Measurements from ENCODE around the gene RPUSD3.

RPUSD3 gene

GRCh38 chr3:9803494-9803893 is 40.3 kb downstream of the RPUSD3 start:
- no peak overlapping the region for H3K9ac ChIP-seq (ENCODE audit: low read length)
- no peak overlapping the region for H3K18ac ChIP-seq (ENCODE audit: low read length)
- no peaks in the 10 kb centered on the region for H3K27me3 ChIP-seq (ENCODE audit: insufficient read depth, low read length)
- no peak for DNase-seq
- no peak overlapping the region for H3K14ac ChIP-seq (ENCODE audit: low read length)
- H2BK5ac ChIP-seq (ENCODE audit: low read depth, low read length, poor library complexity), result no peak overlapping the region
- H2BK12ac ChIP-seq (ENCODE audit: low read length), result no peak overlapping the region
- no peak overlapping the region for H4K12ac ChIP-seq (ENCODE audit: low read depth, low read length)
- H2AFZ ChIP-seq (ENCODE audit: insufficient read depth, low read length, poor library complexity), result no peak overlapping the region
- H3K4me3 ChIP-seq (ENCODE audit: low read depth, low read length), result no peak overlapping the region
- no peak overlapping the region for H4K91ac ChIP-seq (ENCODE audit: low read depth, low read length)
- no peak overlapping the region for H3K27ac ChIP-seq (ENCODE audit: low read depth, low read length)
- no peak overlapping the region for H3K4me2 ChIP-seq (ENCODE audit: low read length)
- H4K8ac ChIP-seq (ENCODE audit: low read depth, low read length), result no peak overlapping the region
- H3K36me3 ChIP-seq (ENCODE audit: control insufficient read depth in 1 of 2, insufficient read depth in 2 of 2, low read length in 2 of 2), result peaks cover 57 to 75% of the 10 kb centered on the region in 2 experiments
- no peak overlapping the region for H3K23ac ChIP-seq (ENCODE audit: low read length)
- no peaks in the 10 kb centered on the region for H3K9me3 ChIP-seq (ENCODE audit: insufficient read depth, low read depth, low read length)
- WGBS (ENCODE audit: extremely low coverage, insufficient coverage, insufficient read length), result no CpG with 5 or more reads among the region's 1 CpG
- H3K79me2 ChIP-seq (ENCODE audit: control insufficient read depth, insufficient read depth, low read length, poor library complexity), result no peaks in the 10 kb centered on the region
- H2BK120ac ChIP-seq (ENCODE audit: insufficient read depth, low read length, poor library complexity), result no peak overlapping the region
- no peak overlapping the region for H2AK5ac ChIP-seq (ENCODE audit: low read length)
- H3K4me1 ChIP-seq (ENCODE audit: control insufficient read depth in 1 of 2, insufficient read depth in 2 of 2, low read length in 2 of 2), result no peaks in the 10 kb centered on the region
- H3K4ac ChIP-seq (ENCODE audit: low read depth, low read length), result no peak overlapping the region
- no peaks in the 10 kb centered on the region for H3K79me1 ChIP-seq (ENCODE audit: low read length)

GRCh38 chr3:9800529-9800928 is 43.3 kb downstream of the RPUSD3 start:
- no peak overlapping the region for H2AK5ac ChIP-seq (ENCODE audit: low read length)
- no peak overlapping the region for H3K14ac ChIP-seq (ENCODE audit: low read length)
- H2BK12ac ChIP-seq (ENCODE audit: low read length), result no peak overlapping the region
- H3K18ac ChIP-seq (ENCODE audit: low read length), result no peak overlapping the region
- no peaks in the 10 kb centered on the region for H3K9me3 ChIP-seq (ENCODE audit: insufficient read depth, low read depth, low read length)
- no CpG with 5 or more reads among the region's 5 CpGs for WGBS (ENCODE audit: extremely low coverage, insufficient coverage, insufficient read length)
- no peak overlapping the region for H3K9ac ChIP-seq (ENCODE audit: low read length)
- DNase-seq, result no peak
- no peak overlapping the region for H3K23ac ChIP-seq (ENCODE audit: low read length)
- no peaks in the 10 kb centered on the region for H3K27me3 ChIP-seq (ENCODE audit: insufficient read depth, low read length)
- H4K8ac ChIP-seq (ENCODE audit: low read depth, low read length), result no peak overlapping the region
- H3K79me1 ChIP-seq (ENCODE audit: low read length), result no peaks in the 10 kb centered on the region
- H3K79me2 ChIP-seq (ENCODE audit: control insufficient read depth, insufficient read depth, low read length, poor library complexity), result no peaks in the 10 kb centered on the region
- H2AFZ ChIP-seq (ENCODE audit: insufficient read depth, low read length, poor library complexity), result no peak overlapping the region
- peaks cover 48 to 70% of the 10 kb centered on the region in 2 experiments for H3K36me3 ChIP-seq (ENCODE audit: control insufficient read depth in 1 of 2, insufficient read depth in 2 of 2, low read length in 2 of 2)
- no peak overlapping the region for H3K4me3 ChIP-seq (ENCODE audit: low read depth, low read length)
- H2BK120ac ChIP-seq (ENCODE audit: insufficient read depth, low read length, poor library complexity), result no peak overlapping the region
- H3K4ac ChIP-seq (ENCODE audit: low read depth, low read length), result no peak overlapping the region
- H3K4me1 ChIP-seq (ENCODE audit: control insufficient read depth in 1 of 2, insufficient read depth in 2 of 2, low read length in 2 of 2), result no peaks in the 10 kb centered on the region
- no peak overlapping the region for H3K4me2 ChIP-seq (ENCODE audit: low read length)
- H4K12ac ChIP-seq (ENCODE audit: low read depth, low read length), result no peak overlapping the region
- H2BK5ac ChIP-seq (ENCODE audit: low read depth, low read length, poor library complexity), result no peak overlapping the region
- H4K91ac ChIP-seq (ENCODE audit: low read depth, low read length), result no peak overlapping the region
- no peak overlapping the region for H3K27ac ChIP-seq (ENCODE audit: low read depth, low read length)

GRCh38 chr3:9797196-9797945 is 46.4 kb downstream of the RPUSD3 start:
- no CpG with 5 or more reads among the region's 12 CpGs for WGBS (ENCODE audit: extremely low coverage, insufficient coverage, insufficient read length)
- H2AK5ac ChIP-seq (ENCODE audit: low read length), result no peak overlapping the region
- H3K27ac ChIP-seq (ENCODE audit: low read depth, low read length), result no peak overlapping the region
- H3K27me3 ChIP-seq (ENCODE audit: insufficient read depth, low read length), result no peaks in the 10 kb centered on the region
- H3K79me2 ChIP-seq (ENCODE audit: control insufficient read depth, insufficient read depth, low read length, poor library complexity), result peaks cover 12% of the 10 kb centered on the region
- H3K4me3 ChIP-seq (ENCODE audit: low read depth, low read length), result no peak overlapping the region
- no peak overlapping the region for H3K14ac ChIP-seq (ENCODE audit: low read length)
- no peak overlapping the region for H3K4me2 ChIP-seq (ENCODE audit: low read length)
- no peaks in the 10 kb centered on the region for H3K4me1 ChIP-seq (ENCODE audit: control insufficient read depth in 1 of 2, insufficient read depth in 2 of 2, low read length in 2 of 2)
- no peaks in the 10 kb centered on the region for H3K9me3 ChIP-seq (ENCODE audit: insufficient read depth, low read depth, low read length)
- H4K91ac ChIP-seq (ENCODE audit: low read depth, low read length), result no peak overlapping the region
- H3K9ac ChIP-seq (ENCODE audit: low read length), result peak overlapping the region; percentile 5
- H2BK12ac ChIP-seq (ENCODE audit: low read length), result no peak overlapping the region
- H3K4ac ChIP-seq (ENCODE audit: low read depth, low read length), result no peak overlapping the region
- H4K8ac ChIP-seq (ENCODE audit: low read depth, low read length), result no peak overlapping the region
- H2BK120ac ChIP-seq (ENCODE audit: insufficient read depth, low read length, poor library complexity), result no peak overlapping the region
- peaks cover 11% of the 10 kb centered on the region for H3K79me1 ChIP-seq (ENCODE audit: low read length)
- H3K23ac ChIP-seq (ENCODE audit: low read length), result no peak overlapping the region
- H4K12ac ChIP-seq (ENCODE audit: low read depth, low read length), result no peak overlapping the region
- peaks cover 32 to 50% of the 10 kb centered on the region in 2 experiments for H3K36me3 ChIP-seq (ENCODE audit: control insufficient read depth in 1 of 2, insufficient read depth in 2 of 2, low read length in 2 of 2)
- no peak overlapping the region for H2AFZ ChIP-seq (ENCODE audit: insufficient read depth, low read length, poor library complexity)
- no peak for DNase-seq
- H2BK5ac ChIP-seq (ENCODE audit: low read depth, low read length, poor library complexity), result no peak overlapping the region
- no peak overlapping the region for H3K18ac ChIP-seq (ENCODE audit: low read length)

- no CpG with 5 or more reads among the region's 5 CpGs for WGBS (ENCODE audit: extremely low coverage, insufficient coverage, insufficient read length)
- H3K14ac ChIP-seq (ENCODE audit: low read length), result no peak overlapping the region
- H3K9me3 ChIP-seq (ENCODE audit: insufficient read depth, low read depth, low read length), result no peaks in the 10 kb centered on the region
- peaks cover 22 to 37% of the 10 kb centered on the region in 2 experiments for H3K36me3 ChIP-seq (ENCODE audit: control insufficient read depth in 1 of 2, insufficient read depth in 2 of 2, low read length in 2 of 2)
- no peak overlapping the region for H2AFZ ChIP-seq (ENCODE audit: insufficient read depth, low read length, poor library complexity)
- H4K91ac ChIP-seq (ENCODE audit: low read depth, low read length), result no peak overlapping the region
- no peak overlapping the region for H2BK5ac ChIP-seq (ENCODE audit: low read depth, low read length, poor library complexity)
- H3K4me3 ChIP-seq (ENCODE audit: low read depth, low read length), result no peak overlapping the region
- no peaks in the 10 kb centered on the region for H3K27me3 ChIP-seq (ENCODE audit: insufficient read depth, low read length)
- H3K4ac ChIP-seq (ENCODE audit: low read depth, low read length), result peak overlapping the region; percentile 39
- H2BK12ac ChIP-seq (ENCODE audit: low read length), result no peak overlapping the region
- no peak overlapping the region for H3K4me2 ChIP-seq (ENCODE audit: low read length)
- H3K23ac ChIP-seq (ENCODE audit: low read length), result no peak overlapping the region
- peaks cover 14% of the 10 kb centered on the region for H3K79me1 ChIP-seq (ENCODE audit: low read length)
- no peak overlapping the region for H3K27ac ChIP-seq (ENCODE audit: low read depth, low read length)
- H2BK120ac ChIP-seq (ENCODE audit: insufficient read depth, low read length, poor library complexity), result no peak overlapping the region
- no peak overlapping the region for H2AK5ac ChIP-seq (ENCODE audit: low read length)
- no peak overlapping the region for H4K12ac ChIP-seq (ENCODE audit: low read depth, low read length)
- H3K9ac ChIP-seq (ENCODE audit: low read length), result no peak overlapping the region
- H4K8ac ChIP-seq (ENCODE audit: low read depth, low read length), result no peak overlapping the region
- no peak overlapping the region for H3K18ac ChIP-seq (ENCODE audit: low read length)
- no peak for DNase-seq
- H3K4me1 ChIP-seq (ENCODE audit: control insufficient read depth in 1 of 2, insufficient read depth in 2 of 2, low read length in 2 of 2), result peaks cover 3% of the 10 kb centered on the region in 2 experiments
- H3K79me2 ChIP-seq (ENCODE audit: control insufficient read depth, insufficient read depth, low read length, poor library complexity), result peaks cover 12% of the 10 kb centered on the region
Observed at GRCh38 chr3:9795207-9795606, 48.6 kb downstream of the RPUSD3 start.
